Thyroid gland (tissue), 4 donors: Measurements from ENCODE around the gene ABCC4.

Experiments used
- POLR2A ChIP-seq, 2 donors: fragments of 450-650 bp; IDR thresholded peaks; one replicate each; pipeline ENCODE4 v1.6.1; 2017; ENCODE audit warnings: antibody characterized with exemption in 2 of 2, mild to moderate bottlenecking in 2 of 2, moderate library complexity in 1 of 2
- TF ChIP-seq, protein P1 (sequence below), 6 experiments: fragments of 200-600 bp in 3 of 6; fragments of 450-650 bp in 3 of 6; sonication (generic) in 3 of 6; IDR thresholded peaks; one replicate each; pipeline ENCODE4 v1.5.1; 2016 to 2019; ENCODE audit warnings: antibody characterized with exemption in 6 of 6, mild to moderate bottlenecking in 2 of 6, inconsistent platforms in 1 of 6, moderate library complexity in 1 of 6

DNA sequence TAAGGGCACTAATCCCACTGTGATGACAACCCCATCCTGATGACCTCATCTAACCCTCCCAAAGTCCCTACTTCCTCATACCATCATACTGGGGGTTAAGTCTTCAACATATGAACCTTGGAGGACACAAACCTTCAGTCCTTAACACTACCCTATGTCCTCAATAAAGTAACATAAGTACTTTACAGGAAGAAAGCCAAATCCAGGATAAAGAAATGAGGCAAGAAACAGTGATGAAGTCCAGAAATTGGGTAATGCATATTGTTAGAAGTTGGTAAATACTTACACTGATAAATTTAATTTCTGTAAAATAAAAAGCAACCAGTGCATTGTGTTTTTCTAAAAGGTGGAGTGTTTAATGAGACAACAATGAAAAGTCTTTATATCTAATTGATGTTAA lies 304.1 kb downstream of the ABCC4 start:
- TF ChIP-seq, protein P1, sequence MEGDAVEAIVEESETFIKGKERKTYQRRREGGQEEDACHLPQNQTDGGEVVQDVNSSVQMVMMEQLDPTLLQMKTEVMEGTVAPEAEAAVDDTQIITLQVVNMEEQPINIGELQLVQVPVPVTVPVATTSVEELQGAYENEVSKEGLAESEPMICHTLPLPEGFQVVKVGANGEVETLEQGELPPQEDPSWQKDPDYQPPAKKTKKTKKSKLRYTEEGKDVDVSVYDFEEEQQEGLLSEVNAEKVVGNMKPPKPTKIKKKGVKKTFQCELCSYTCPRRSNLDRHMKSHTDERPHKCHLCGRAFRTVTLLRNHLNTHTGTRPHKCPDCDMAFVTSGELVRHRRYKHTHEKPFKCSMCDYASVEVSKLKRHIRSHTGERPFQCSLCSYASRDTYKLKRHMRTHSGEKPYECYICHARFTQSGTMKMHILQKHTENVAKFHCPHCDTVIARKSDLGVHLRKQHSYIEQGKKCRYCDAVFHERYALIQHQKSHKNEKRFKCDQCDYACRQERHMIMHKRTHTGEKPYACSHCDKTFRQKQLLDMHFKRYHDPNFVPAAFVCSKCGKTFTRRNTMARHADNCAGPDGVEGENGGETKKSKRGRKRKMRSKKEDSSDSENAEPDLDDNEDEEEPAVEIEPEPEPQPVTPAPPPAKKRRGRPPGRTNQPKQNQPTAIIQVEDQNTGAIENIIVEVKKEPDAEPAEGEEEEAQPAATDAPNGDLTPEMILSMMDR (IDR thresholded peaks at IDR 0.05), result no peak
- TF ChIP-seq POLR2A (IDR thresholded peaks at IDR 0.05), result no peak
